Activated CD4-positive, alpha-beta memory T cell treated with anti-CD3 and anti-CD28 coated beads, Interleukin-2, amount 10 ng/mL, durations not matched to agents 7 days and 5 days (primary cell): Measurements from ENCODE around the gene CAMTA1. TPM values are rescaled to one million over a fixed set of nuclear protein-coding genes. Genes with fewer than 3 reads are reported as not detected.

ENCODE experiments used
- CTCF ChIA-PET: fragments of 350-600 bp; sonication (Branson Sonifier 250); formaldehyde crosslinking; loops from one replicate; lab custom pipeline; 2021; ENCODE audit warnings: antibody characterized with exemption, inconsistent platforms; lab: Charles Lee
- POLR2A ChIA-PET: fragments of 350-600 bp; sonication (Branson Sonifier 250); formaldehyde crosslinking; loops from one replicate; lab custom pipeline; 2021; ENCODE audit warnings: antibody characterized with exemption; lab: Charles Lee
- DNase-seq: peaks from one replicate; pipeline ENCODE4 v3.0.0-alpha.2; 2020
- H3K27ac Mint-ChIP-seq: one replicate; pipeline ENCODE4 v1.8.0; 2021; ENCODE audit warnings: mild to moderate bottlenecking, mixed read lengths
- H3K27me3 Mint-ChIP-seq: one replicate; pipeline ENCODE4 v1.8.0; 2021; ENCODE audit warnings: mixed read lengths
- H3K36me3 Mint-ChIP-seq: one replicate; pipeline ENCODE4 v1.8.0; 2021; ENCODE audit warnings: low read depth, mixed read lengths
- H3K4me1 Mint-ChIP-seq: one replicate; pipeline ENCODE4 v1.8.0; 2021; ENCODE audit warnings: mixed read lengths
- H3K4me3 Mint-ChIP-seq: one replicate; pipeline ENCODE4 v1.8.0; 2021; ENCODE audit warnings: mild to moderate bottlenecking, mixed read lengths
- H3K9me3 Mint-ChIP-seq: one replicate; pipeline ENCODE4 v1.8.0; 2021; ENCODE audit warnings: mixed read lengths
- total RNA-seq, 2 experiments: library from RNA; stranded (reverse); gene quantifications; one replicate each; pipeline ENCODE4 v1.2.3, GENCODE V29; 2021

Gene CAMTA1
- total RNA-seq, 2 experiments from 2014 or later, result 43.0 to 47.3 TPM

GRCh38 chr1:6783221-6783620, 2.0 kb upstream of the CAMTA1 start:
- Mint-ChIP-seq H3K9me3 (no peaks in the 10 kb centered on the region), H3K4me3 (peak overlapping the region; percentile 89), H3K27ac (no peak overlapping the region), H3K27me3 (peaks cover 7% of the 10 kb centered on the region), H3K4me1 (peaks cover 37% of the 10 kb centered on the region), H3K36me3 (peaks cover 12% of the 10 kb centered on the region)
- no peak for DNase-seq
- CTCF ChIA-PET, result interaction anchor here (1.0 kb wide), 1 partner anchor 39 kb away, joined by 3 read pairs; no protein-coding TSS in a partner anchor
- POLR2A ChIA-PET, result no interaction called here

GRCh38 chr1:6783936-6784559, 1.2 kb upstream of the CAMTA1 start:
- Mint-ChIP-seq H3K36me3 (peaks cover 17% of the 10 kb centered on the region), H3K4me3 (peak overlapping the region; percentile 89), H3K9me3 (no peaks in the 10 kb centered on the region), H3K27ac (peak overlapping the region; percentile 84), H3K27me3 (peaks cover 7% of the 10 kb centered on the region), H3K4me1 (peaks cover 41% of the 10 kb centered on the region)
- CTCF ChIA-PET, result interaction anchor here (0.9 to 1.8 kb wide), 5 partner anchors 41 to 106 kb away, joined by 3 to 5 read pairs (median 4); partner anchors contain the start of gene DNAJC11
- POLR2A ChIA-PET, result interaction anchor here (0.6 to 2.5 kb wide), 15 partner anchors 11 to 1395 kb away, joined by 3 to 15 read pairs (median 3); partner anchors contain the start of genes ACOT7, DNAJC11, KLHL21 and ZBTB48
- no peak for DNase-seq

GRCh38 chr1:6784560-6785317, 515 bp upstream of the CAMTA1 start:
- POLR2A ChIA-PET, result interaction anchor here (0.7 to 2.5 kb wide), 18 partner anchors 11 to 1396 kb away, joined by 3 to 15 read pairs (median 3); partner anchors contain the start of genes ACOT7, DNAJC11, KLHL21 and PLEKHG5
- peak overlapping the region; percentile 89 for H3K4me3 Mint-ChIP-seq
- peak; percentile 100 for DNase-seq
- H3K27ac Mint-ChIP-seq, result peak overlapping the region; percentile 84
- H3K27me3 Mint-ChIP-seq, result peaks cover 7% of the 10 kb centered on the region
- CTCF ChIA-PET, result interaction anchor here (0.9 to 1.8 kb wide), 5 partner anchors 41 to 105 kb away, joined by 3 to 5 read pairs (median 4); partner anchors contain the start of gene DNAJC11
- no peaks in the 10 kb centered on the region for H3K9me3 Mint-ChIP-seq
- H3K4me1 Mint-ChIP-seq, result peaks cover 42% of the 10 kb centered on the region
- H3K36me3 Mint-ChIP-seq, result peaks cover 20% of the 10 kb centered on the region

GRCh38 chr1:6785728-6786505, 663 bp downstream of the CAMTA1 start:
- POLR2A ChIA-PET, result interaction anchor here (0.7 to 2.5 kb wide), 8 partner anchors 10 to 183 kb away, joined by 3 to 15 read pairs (median 5); partner anchors contain the start of genes DNAJC11 and KLHL21
- DNase-seq, result peak; percentile 50
- CTCF ChIA-PET, result interaction anchor here (1.8 kb wide), 1 partner anchor 104 kb away, joined by 5 read pairs; no protein-coding TSS in a partner anchor
- Mint-ChIP-seq H3K4me3 (peak overlapping the region; percentile 92), H3K4me1 (peaks cover 42% of the 10 kb centered on the region), H3K9me3 (no peaks in the 10 kb centered on the region), H3K27me3 (peaks cover 6% of the 10 kb centered on the region), H3K27ac (peak overlapping the region; percentile 91), H3K36me3 (peaks cover 20% of the 10 kb centered on the region)

- Mint-ChIP-seq H3K4me3 (no peak overlapping the region), H3K27me3 (no peaks in the 10 kb centered on the region), H3K36me3 (peaks cover 20% of the 10 kb centered on the region), H3K9me3 (no peaks in the 10 kb centered on the region), H3K27ac (no peak overlapping the region), H3K4me1 (peaks cover 34% of the 10 kb centered on the region)
- DNase-seq, result no peak
- ChIA-PET CTCF (no interaction called here), POLR2A (no interaction called here)
These were observed 3.7 kb downstream of the CAMTA1 start for GRCh38 chr1:6788946-6789345.

GRCh38 chr1:6790146-6790545, 4.9 kb downstream of the CAMTA1 start:
- Mint-ChIP-seq H3K27me3 (no peaks in the 10 kb centered on the region), H3K36me3 (peaks cover 20% of the 10 kb centered on the region), H3K9me3 (no peaks in the 10 kb centered on the region), H3K4me3 (no peak overlapping the region), H3K27ac (no peak overlapping the region), H3K4me1 (peaks cover 32% of the 10 kb centered on the region)
- DNase-seq, result no peak
- CTCF ChIA-PET, result interaction anchor here (0.7 kb wide), 1 partner anchor 281 kb away, joined by 3 read pairs; no protein-coding TSS in a partner anchor
- POLR2A ChIA-PET, result no interaction called here

- no peak for DNase-seq
- Mint-ChIP-seq H3K36me3 (peaks cover 3% of the 10 kb centered on the region), H3K9me3 (no peaks in the 10 kb centered on the region), H3K27me3 (no peaks in the 10 kb centered on the region), H3K4me3 (no peak overlapping the region), H3K4me1 (peaks cover 3% of the 10 kb centered on the region), H3K27ac (no peak overlapping the region)
- POLR2A ChIA-PET, result no interaction called here
- CTCF ChIA-PET, result interaction anchor here (1.0 kb wide), 1 partner anchor 276 kb away, joined by 4 read pairs; no protein-coding TSS in a partner anchor
These were observed 8.9 kb downstream of the CAMTA1 start for GRCh38 chr1:6794164-6794563.

GRCh38 chr1:6795203-6795602, 9.9 kb downstream of the CAMTA1 start:
- no peaks in the 10 kb centered on the region for H3K36me3 Mint-ChIP-seq
- ChIA-PET POLR2A (interaction anchor here (2.0 kb wide), 1 partner anchor 11 kb away, joined by 10 read pairs; the partner anchor contains the start of gene CAMTA1), CTCF (interaction anchor here (1.0 to 1.3 kb wide), 2 partner anchors 95 to 275 kb away, joined by 4 to 9 read pairs; no protein-coding TSS in a partner anchor)
- H3K4me3 Mint-ChIP-seq, result no peak overlapping the region
- H3K27me3 Mint-ChIP-seq, result no peaks in the 10 kb centered on the region
- DNase-seq, result no peak
- H3K27ac Mint-ChIP-seq, result no peak overlapping the region
- no peaks in the 10 kb centered on the region for H3K9me3 Mint-ChIP-seq
- no peaks in the 10 kb centered on the region for H3K4me1 Mint-ChIP-seq

GRCh38 chr1:6795661-6796060, 10.4 kb downstream of the CAMTA1 start:
- H3K9me3 Mint-ChIP-seq, result no peaks in the 10 kb centered on the region
- H3K36me3 Mint-ChIP-seq, result no peaks in the 10 kb centered on the region
- H3K27ac Mint-ChIP-seq, result no peak overlapping the region
- no peaks in the 10 kb centered on the region for H3K4me1 Mint-ChIP-seq
- POLR2A ChIA-PET, result interaction anchor here (2.0 kb wide), 1 partner anchor 11 kb away, joined by 10 read pairs; the partner anchor contains the start of gene CAMTA1
- no peak overlapping the region for H3K4me3 Mint-ChIP-seq
- no peaks in the 10 kb centered on the region for H3K27me3 Mint-ChIP-seq
- no peak for DNase-seq
- CTCF ChIA-PET, result interaction anchor here (1.3 kb wide), 1 partner anchor 94 kb away, joined by 9 read pairs; no protein-coding TSS in a partner anchor

- Mint-ChIP-seq H3K27me3 (no peaks in the 10 kb centered on the region), H3K4me3 (no peak overlapping the region), H3K9me3 (no peaks in the 10 kb centered on the region), H3K36me3 (no peaks in the 10 kb centered on the region), H3K27ac (no peak overlapping the region), H3K4me1 (no peaks in the 10 kb centered on the region)
- CTCF ChIA-PET, result no interaction called here
- DNase-seq, result no peak
- POLR2A ChIA-PET, result interaction anchor here (2.0 kb wide), 1 partner anchor 12 kb away, joined by 10 read pairs; the partner anchor contains the start of gene CAMTA1
These were observed 10.8 kb downstream of the CAMTA1 start for GRCh38 chr1:6796095-6796494.

- DNase-seq, result no peak
- H3K27ac Mint-ChIP-seq, result no peak overlapping the region
- H3K36me3 Mint-ChIP-seq, result no peaks in the 10 kb centered on the region
- H3K9me3 Mint-ChIP-seq, result no peaks in the 10 kb centered on the region
- ChIA-PET POLR2A (no interaction called here), CTCF (no interaction called here)
- H3K27me3 Mint-ChIP-seq, result no peaks in the 10 kb centered on the region
- H3K4me1 Mint-ChIP-seq, result peaks cover 4% of the 10 kb centered on the region
- H3K4me3 Mint-ChIP-seq, result no peak overlapping the region
These were observed 14.2 kb downstream of the CAMTA1 start for GRCh38 chr1:6799499-6799898.

- DNase-seq, result no peak
- POLR2A ChIA-PET, result no interaction called here
- CTCF ChIA-PET, result no interaction called here
- H3K9me3 Mint-ChIP-seq, result no peaks in the 10 kb centered on the region
- no peak overlapping the region for H3K27ac Mint-ChIP-seq
- peaks cover 14% of the 10 kb centered on the region for H3K4me1 Mint-ChIP-seq
- no peaks in the 10 kb centered on the region for H3K27me3 Mint-ChIP-seq
- no peak overlapping the region for H3K4me3 Mint-ChIP-seq
- no peaks in the 10 kb centered on the region for H3K36me3 Mint-ChIP-seq
These were observed 15.5 kb downstream of the CAMTA1 start for GRCh38 chr1:6800745-6801144.
